ENCODE measurements around the gene NIPA2.

Gene NIPA2

DNA sequence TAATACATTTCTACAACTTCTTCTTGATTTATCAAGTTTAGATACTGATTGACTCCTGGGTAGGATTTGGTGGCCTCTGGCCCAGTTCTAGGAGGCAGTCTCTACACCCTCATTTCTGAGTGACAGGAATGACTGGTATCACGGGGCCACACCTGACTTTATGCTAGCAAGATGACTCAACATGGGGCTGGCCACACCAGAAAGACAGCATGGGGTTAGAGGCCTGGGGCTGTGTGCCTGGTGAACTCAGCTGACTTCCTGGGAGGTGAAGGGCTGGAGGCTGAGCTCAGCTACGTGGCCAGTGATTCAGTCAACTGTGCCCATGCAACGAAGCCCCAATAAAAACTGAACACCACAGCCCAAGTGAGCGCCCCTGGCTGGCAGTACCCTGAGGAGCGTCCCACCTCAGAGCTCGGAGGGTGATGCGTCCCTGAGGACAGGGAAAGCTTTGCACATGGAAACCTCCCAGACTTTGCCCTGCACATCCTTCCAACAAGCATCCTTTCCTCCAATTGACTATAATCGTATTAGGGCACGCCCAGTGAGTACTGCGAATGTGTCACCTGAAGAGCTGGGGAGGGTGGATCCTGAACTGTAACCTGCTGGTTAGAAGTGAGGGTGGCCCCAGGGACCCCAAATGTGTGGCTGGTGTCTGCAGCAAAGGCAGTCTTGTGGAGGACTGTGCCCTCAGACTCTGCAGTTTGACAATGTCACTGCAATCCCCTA lies 57.2 kb downstream of the NIPA2 start:
- DNase-seq (ENCODE audit: low spot score): peak; percentile 85
- FAIRE-seq: no peak

DNA sequence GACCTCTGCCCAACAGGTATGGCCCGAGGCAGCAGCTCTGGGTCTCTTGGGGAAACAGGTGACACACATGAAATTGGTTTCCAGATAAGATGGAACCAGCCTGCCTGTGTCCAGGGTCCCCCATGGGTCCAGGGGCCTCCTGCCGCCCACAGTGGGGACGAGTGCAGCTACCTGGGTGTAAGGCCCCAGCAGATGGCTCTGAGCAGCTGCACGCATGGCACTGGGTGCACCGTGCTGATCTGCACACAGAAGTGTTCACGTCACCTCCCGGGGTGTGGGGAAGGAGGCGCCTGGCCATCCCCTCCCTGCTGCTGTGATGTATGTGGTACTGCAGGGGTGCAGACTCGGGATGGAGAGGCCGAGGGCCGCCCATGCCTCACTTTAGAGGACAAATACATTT lies 63.6 kb downstream of the NIPA2 start:
- DNase-seq (ENCODE audit: low spot score) (no peak), FAIRE-seq (no peak)

DNA sequence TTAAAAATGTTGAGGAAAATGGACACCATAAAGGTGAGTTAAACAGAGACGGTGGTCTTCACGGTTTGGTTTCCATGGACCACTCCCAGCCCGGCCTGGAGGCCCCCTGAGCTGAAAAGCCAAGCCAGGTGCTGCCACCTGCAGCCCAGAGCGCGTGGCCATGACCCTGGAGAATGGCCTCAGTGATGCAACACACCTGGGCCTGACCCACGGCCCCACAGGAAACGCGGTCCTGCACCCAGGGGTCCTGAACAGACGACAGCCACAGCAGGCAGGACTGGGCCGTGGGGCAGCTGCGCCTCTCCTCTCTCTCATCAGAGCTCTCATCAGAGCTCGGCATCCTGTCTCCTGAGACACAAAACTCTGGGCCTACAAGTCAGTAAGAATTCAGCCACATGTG lies 64.1 kb downstream of the NIPA2 start:
- no peak for DNase-seq (ENCODE audit: low spot score)
- no peak for FAIRE-seq

DNA sequence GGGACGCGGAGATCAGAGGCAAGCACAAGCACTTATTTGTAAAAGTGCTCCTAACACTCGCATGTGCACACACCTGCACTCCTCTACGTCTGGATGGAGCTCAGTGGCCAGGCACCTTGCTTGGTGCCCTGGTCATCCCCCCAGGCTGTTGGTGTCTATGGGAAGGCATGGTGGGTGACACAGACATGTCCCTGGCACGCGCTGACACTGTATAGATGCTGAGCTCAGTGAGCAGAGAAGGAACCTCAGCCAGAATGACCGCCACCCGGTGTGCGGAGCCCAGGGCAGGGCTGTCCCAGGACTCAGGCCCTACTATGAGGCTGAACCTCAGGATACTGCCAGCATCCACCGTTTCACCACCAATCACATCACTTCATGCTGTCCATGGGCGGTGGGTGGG lies 64.5 kb downstream of the NIPA2 start:
- DNase-seq (ENCODE audit: low spot score) (no peak), FAIRE-seq (no peak)

GRCh38 chr15:22903427-22903826 lies 65.0 kb downstream of the NIPA2 start:
- FAIRE-seq (no peak), DNase-seq (ENCODE audit: low spot score) (no peak)

DNA sequence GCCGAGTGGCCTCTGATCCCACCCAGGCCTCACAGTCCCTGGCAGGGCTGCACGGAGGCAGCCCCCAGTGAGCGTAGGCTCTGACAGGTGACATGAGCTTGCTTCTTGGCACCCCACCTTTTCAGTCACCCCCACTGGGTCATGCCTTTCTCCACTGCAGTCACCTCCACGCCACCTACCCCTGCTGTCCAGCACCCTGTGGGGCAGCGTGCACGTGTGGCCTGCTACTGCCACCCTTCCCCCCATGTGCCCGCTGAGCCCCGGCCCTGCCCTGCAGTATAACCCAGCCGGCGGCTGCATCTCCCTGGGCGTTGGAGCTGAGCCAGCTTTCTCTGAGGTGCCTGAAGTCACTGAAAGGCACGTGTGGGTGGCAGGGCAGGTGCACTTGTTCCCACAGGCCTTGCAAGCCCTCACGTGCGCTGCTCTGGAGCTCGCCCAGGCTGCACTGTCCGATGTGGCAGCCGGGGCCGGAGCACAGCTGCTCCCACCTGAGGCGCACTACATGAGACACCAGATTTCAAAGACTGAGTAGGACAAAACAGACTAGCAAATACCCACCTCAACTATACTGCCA lies 65.6 kb downstream of the NIPA2 start:
- FAIRE-seq: no peak
- no peak for DNase-seq (ENCODE audit: low spot score)

DNA sequence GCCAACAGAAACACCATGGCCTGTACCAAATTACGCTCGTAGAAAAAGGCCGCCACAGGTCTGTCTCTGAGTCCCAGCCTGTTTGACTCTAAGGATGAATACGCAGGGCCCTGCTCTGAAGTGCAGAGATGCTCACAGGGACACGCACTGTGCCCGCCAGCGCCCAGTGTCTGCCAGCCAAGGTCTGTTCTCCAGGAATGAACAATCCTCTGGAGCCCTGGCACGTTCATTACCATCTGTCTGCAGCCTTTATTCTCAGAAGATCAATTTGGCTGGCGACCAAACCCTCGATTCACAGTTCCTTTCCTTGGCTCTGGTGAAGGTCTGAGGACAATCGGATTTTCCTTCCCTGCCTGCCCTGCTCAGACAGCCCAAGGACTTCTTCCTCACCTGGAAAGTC lies 66.3 kb downstream of the NIPA2 start:
- DNase-seq (ENCODE audit: low spot score): no peak

DNA sequence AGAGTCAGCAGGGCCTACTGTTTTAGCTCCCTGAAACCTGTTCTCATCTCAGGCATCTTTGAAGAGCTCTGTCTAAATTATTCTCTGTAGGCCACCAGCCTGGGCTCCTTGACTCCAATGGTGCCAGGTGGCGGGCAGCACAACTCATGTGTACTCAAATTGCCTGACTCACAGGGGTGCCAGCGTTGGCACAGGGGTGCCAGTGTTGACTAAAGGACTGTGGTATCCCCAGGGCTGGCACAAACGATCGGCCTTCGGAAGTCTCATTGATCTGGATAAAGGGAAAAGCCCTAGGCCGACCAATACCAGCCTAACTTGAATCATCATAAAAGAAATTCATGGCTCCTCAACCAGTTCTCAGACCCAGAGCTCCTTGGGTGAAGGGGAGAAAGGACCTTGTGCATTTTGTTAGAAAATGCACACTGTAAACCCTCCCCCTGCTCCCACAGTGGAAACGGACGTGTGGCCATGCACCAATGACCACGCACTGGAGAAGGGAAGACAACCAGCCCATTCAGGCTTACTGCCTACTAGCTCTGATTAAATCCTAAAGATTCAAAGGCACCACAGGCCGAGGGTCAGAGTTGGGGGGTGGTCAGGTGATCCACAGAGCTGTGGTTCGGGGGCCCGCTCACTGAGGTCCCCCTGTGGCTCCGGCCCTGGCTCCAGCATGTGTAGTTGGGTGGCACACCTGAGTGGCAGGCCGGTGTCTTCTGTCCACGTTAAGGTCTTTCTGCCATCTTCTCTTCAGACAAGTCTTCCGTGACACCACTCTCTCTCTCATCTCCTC lies 68.9 kb downstream of the NIPA2 start:
- FAIRE-seq: no peak
- DNase-seq (ENCODE audit: low spot score): no peak

More for the DNA sequence above, 66.3 kb downstream of the NIPA2 start:
- no peak for FAIRE-seq

- FAIRE-seq: no peak
Observed at GRCh38 chr15:22908830-22909229, 70.4 kb downstream of the NIPA2 start.

DNA sequence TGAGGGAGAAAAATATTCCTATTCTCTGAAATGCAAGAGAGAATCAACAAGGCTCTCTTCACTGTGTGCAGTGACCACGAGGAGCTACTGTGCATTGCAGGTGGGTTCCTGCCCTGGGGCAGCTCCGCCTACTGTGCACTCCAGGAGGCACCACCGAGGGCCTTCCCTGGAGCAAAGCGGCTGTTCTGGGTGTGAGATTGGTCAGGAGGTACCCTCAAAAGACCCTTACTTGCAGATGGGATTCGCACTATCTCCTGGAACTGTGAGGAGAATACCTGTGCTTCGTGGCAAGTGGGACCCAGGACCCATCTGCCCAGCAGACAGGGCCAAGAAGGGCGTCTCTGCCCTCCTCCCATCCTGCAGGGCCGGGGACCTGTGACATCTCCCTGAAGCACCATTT lies 72.8 kb downstream of the NIPA2 start:
- no peak for FAIRE-seq
- no peak for DNase-seq (ENCODE audit: low spot score)

More at GRCh38 chr15:22908830-22909229, 70.4 kb downstream of the NIPA2 start:
- DNase-seq (ENCODE audit: low spot score): no peak

- FAIRE-seq: no peak
- DNase-seq (ENCODE audit: low spot score): no peak
Observed at GRCh38 chr15:22912256-22912655, 73.8 kb downstream of the NIPA2 start.

- FAIRE-seq (no peak), DNase-seq (ENCODE audit: low spot score) (no peak)
Observed at GRCh38 chr15:22913646-22914380, 75.3 kb downstream of the NIPA2 start.

GRCh38 chr15:22915866-22916515 lies 77.5 kb downstream of the NIPA2 start:
- DNase-seq (ENCODE audit: low spot score) (no peak), FAIRE-seq (no peak)

GRCh38 chr15:22916606-22917350 lies 78.3 kb downstream of the NIPA2 start:
- DNase-seq (ENCODE audit: low spot score) (no peak), FAIRE-seq (no peak)

GRCh38 chr15:22917556-22917955 lies 79.1 kb downstream of the NIPA2 start:
- FAIRE-seq: no peak

More at GRCh38 chr15:22917556-22917955, 79.1 kb downstream of the NIPA2 start:
- no peak for DNase-seq (ENCODE audit: low spot score)

Measured in RCC 7860 (cell line).